Measurements from ENCODE around the gene SLC16A2.

The SLC16A2 gene

DNA sequence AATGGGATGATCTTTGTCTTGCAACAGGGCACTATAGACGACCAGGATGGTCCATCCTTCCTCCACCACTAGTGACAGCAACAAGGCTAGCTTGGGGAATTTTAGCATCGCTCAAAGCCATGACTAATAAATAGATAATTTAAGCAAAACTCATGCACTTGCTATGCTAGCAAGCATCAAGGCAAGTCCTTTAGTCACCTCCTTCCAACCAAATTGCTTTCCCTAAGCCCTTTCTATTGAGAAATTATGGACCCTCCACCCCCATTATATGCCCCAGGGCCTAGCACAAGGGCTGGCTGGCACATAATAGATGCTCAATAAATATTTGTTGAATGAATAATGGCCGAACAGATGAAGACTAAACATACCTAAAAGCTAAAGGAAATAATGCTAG, 28.6 kb downstream of the SLC16A2 start:
- no peak overlapping the region for H3K9ac ChIP-seq (ENCODE audit: low read depth, low read length, poor library complexity, severe bottlenecking)

DNA sequence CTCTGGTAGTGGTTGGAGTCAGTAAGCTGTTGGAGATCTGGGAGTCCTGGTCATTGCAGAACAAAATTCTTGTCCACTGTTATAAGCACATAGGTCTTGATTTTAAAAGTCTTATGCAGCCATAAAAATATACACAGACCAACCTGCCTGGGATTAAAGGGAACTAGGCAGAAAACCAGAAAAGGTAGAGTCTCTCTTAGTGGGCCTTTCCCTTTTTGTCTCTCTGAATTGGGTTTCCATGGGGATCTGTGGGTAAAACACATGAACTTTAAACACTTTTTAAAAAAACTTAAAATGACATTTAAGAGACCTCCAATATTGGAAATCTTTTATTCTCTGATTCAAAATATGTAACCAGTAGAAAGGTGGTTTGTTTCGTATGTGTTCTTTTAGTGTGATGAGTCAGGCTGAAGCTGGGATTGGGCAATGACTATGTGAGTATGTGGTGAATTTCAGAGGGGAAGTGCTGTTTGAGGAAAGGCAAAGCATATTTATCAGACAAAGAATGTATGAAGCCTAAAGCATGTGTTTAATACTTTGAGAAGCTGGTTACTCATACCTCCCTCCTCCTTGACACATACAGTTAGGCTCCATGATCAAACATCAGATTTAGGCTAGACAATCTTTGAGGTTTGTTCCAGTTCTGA, 29.6 kb downstream of the SLC16A2 start:
- no peak for TF ChIP-seq EZH2phosphoT487 (IDR thresholded peaks at IDR 0.05; ENCODE audit: borderline replicate concordance)
- TF ChIP-seq, protein P1, sequence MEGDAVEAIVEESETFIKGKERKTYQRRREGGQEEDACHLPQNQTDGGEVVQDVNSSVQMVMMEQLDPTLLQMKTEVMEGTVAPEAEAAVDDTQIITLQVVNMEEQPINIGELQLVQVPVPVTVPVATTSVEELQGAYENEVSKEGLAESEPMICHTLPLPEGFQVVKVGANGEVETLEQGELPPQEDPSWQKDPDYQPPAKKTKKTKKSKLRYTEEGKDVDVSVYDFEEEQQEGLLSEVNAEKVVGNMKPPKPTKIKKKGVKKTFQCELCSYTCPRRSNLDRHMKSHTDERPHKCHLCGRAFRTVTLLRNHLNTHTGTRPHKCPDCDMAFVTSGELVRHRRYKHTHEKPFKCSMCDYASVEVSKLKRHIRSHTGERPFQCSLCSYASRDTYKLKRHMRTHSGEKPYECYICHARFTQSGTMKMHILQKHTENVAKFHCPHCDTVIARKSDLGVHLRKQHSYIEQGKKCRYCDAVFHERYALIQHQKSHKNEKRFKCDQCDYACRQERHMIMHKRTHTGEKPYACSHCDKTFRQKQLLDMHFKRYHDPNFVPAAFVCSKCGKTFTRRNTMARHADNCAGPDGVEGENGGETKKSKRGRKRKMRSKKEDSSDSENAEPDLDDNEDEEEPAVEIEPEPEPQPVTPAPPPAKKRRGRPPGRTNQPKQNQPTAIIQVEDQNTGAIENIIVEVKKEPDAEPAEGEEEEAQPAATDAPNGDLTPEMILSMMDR (conservative IDR thresholded peaks at IDR 0.05; ENCODE audit: low read length), result no peak
- H3K4me3 ChIP-seq (ENCODE audit: low read length, poor library complexity, severe bottlenecking), result no peak overlapping the region
- no peaks in the 10 kb centered on the region for H4K20me1 ChIP-seq (ENCODE audit: insufficient read depth, low read length, poor library complexity, severe bottlenecking)
- no peaks in the 10 kb centered on the region for H3K79me2 ChIP-seq (ENCODE audit: insufficient read depth, low read length)
- H3K4me1 ChIP-seq (ENCODE audit: insufficient read depth, low read length, poor library complexity, severe bottlenecking), result peaks cover 10% of the 10 kb centered on the region
- no peak overlapping the region for H2AFZ ChIP-seq (ENCODE audit: low read length)
- H3K36me3 ChIP-seq (ENCODE audit: insufficient read depth, low read length), result no peaks in the 10 kb centered on the region
- H3K27me3 ChIP-seq (ENCODE audit: insufficient read depth, low read length, poor library complexity, severe bottlenecking), result no peaks in the 10 kb centered on the region
- H3F3A ChIP-seq (ENCODE audit: low read depth), result no peaks in the 10 kb centered on the region
- no peaks in the 10 kb centered on the region for H3K9me2 ChIP-seq (replicated peaks; ENCODE audit: low read depth, low read length)
- H3K9ac ChIP-seq (ENCODE audit: low read depth, low read length, poor library complexity, severe bottlenecking), result no peak overlapping the region
- H3K4me2 ChIP-seq (ENCODE audit: low read depth, low read length, poor library complexity, severe bottlenecking), result no peak overlapping the region
- H3K9me3 ChIP-seq (ENCODE audit: insufficient read depth, low read depth, low read length), result no peaks in the 10 kb centered on the region

More for the DNA sequence above, 28.6 kb downstream of the SLC16A2 start:
- Histone ChIP-seq H3K9me2 (replicated peaks; ENCODE audit: low read depth, low read length) (no peaks in the 10 kb centered on the region), H3K4me1 (ENCODE audit: insufficient read depth, low read length, poor library complexity, severe bottlenecking) (peaks cover 10% of the 10 kb centered on the region), H4K20me1 (ENCODE audit: insufficient read depth, low read length, poor library complexity, severe bottlenecking) (no peaks in the 10 kb centered on the region), H3K79me2 (ENCODE audit: insufficient read depth, low read length) (no peaks in the 10 kb centered on the region), H2AFZ (ENCODE audit: low read length) (no peak overlapping the region), H3K36me3 (ENCODE audit: insufficient read depth, low read length) (no peaks in the 10 kb centered on the region), H3K4me2 (ENCODE audit: low read depth, low read length, poor library complexity, severe bottlenecking) (no peak overlapping the region), H3F3A (ENCODE audit: low read depth) (no peaks in the 10 kb centered on the region), H3K4me3 (ENCODE audit: low read length, poor library complexity, severe bottlenecking) (no peak overlapping the region), H3K27me3 (ENCODE audit: insufficient read depth, low read length, poor library complexity, severe bottlenecking) (no peaks in the 10 kb centered on the region), H3K9me3 (ENCODE audit: insufficient read depth, low read depth, low read length) (no peaks in the 10 kb centered on the region)
- TF ChIP-seq, protein P1 (conservative IDR thresholded peaks at IDR 0.05; ENCODE audit: low read length), result no peak
- no peak for TF ChIP-seq EZH2phosphoT487 (IDR thresholded peaks at IDR 0.05; ENCODE audit: borderline replicate concordance)

DNA sequence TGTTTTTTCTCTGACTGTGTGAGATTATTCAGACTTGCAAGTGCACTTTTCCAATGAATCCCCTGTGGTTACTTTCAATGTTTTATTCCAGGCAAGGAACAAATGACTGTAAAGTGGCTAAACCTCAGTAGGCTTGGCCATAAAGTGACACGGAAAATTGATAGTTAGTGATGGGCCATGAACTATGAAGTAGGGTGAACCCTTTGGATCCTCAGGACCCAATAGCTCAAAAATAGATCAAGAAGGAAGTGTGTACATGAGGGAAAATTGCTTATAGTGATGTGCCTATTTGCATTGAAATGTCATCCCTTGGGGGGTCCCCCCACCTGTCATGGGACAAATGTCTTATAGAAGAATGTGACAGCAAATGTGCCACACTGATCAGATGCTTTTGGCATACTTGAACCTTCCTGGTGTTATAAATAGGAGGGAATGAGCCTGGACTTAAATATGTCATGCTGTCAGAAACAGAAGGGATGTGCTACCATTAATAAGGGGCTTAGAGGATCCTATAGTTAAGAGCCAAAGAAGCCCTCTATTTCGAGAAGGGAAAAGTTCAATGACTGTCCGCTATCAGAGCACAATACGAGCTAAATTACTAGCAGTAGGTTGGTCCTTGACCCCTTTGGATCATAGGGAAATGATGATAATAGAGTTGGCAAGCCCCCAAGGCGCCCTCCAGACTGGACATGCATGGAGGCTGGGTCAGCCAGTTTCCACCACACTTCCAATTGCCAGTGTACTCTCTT, 30.3 kb downstream of the SLC16A2 start:
- no peak overlapping the region for H3K9ac ChIP-seq (ENCODE audit: low read depth, low read length, poor library complexity, severe bottlenecking)

More for the DNA sequence above, 30.3 kb downstream of the SLC16A2 start:
- no peaks in the 10 kb centered on the region for H3K79me2 ChIP-seq (ENCODE audit: insufficient read depth, low read length)
- H3K4me2 ChIP-seq (ENCODE audit: low read depth, low read length, poor library complexity, severe bottlenecking), result no peak overlapping the region
- no peak for TF ChIP-seq EZH2phosphoT487 (IDR thresholded peaks at IDR 0.05; ENCODE audit: borderline replicate concordance)
- TF ChIP-seq, protein P1 (conservative IDR thresholded peaks at IDR 0.05; ENCODE audit: low read length), result no peak
- no peaks in the 10 kb centered on the region for H3K9me3 ChIP-seq (ENCODE audit: insufficient read depth, low read depth, low read length)
- peaks cover 10% of the 10 kb centered on the region for H3K4me1 ChIP-seq (ENCODE audit: insufficient read depth, low read length, poor library complexity, severe bottlenecking)
- no peaks in the 10 kb centered on the region for H3F3A ChIP-seq (ENCODE audit: low read depth)
- no peaks in the 10 kb centered on the region for H3K27me3 ChIP-seq (ENCODE audit: insufficient read depth, low read length, poor library complexity, severe bottlenecking)
- no peaks in the 10 kb centered on the region for H4K20me1 ChIP-seq (ENCODE audit: insufficient read depth, low read length, poor library complexity, severe bottlenecking)
- no peaks in the 10 kb centered on the region for H3K9me2 ChIP-seq (replicated peaks; ENCODE audit: low read depth, low read length)
- no peaks in the 10 kb centered on the region for H3K36me3 ChIP-seq (ENCODE audit: insufficient read depth, low read length)
- H3K4me3 ChIP-seq (ENCODE audit: low read length, poor library complexity, severe bottlenecking), result no peak overlapping the region
- H2AFZ ChIP-seq (ENCODE audit: low read length), result no peak overlapping the region

All from Loucy (cell line).